BJ (cell line): ENCODE results near the gene BORCS5. TPM values are rescaled to one million over a fixed set of nuclear protein-coding genes. Genes with fewer than 3 reads are reported as not detected.

Experiments
- CTCF ChIA-PET: fragments of 350-600 bp; formaldehyde crosslinking; extraction: SDS; loops from one replicate; lab custom pipeline; 2021; ENCODE audit warnings: antibody characterized with exemption, inconsistent platforms; lab: Yijun Ruan, JAX
- POLR2A ChIA-PET: fragments of 300-600 bp; sonication (Branson Sonifier 250); formaldehyde crosslinking; extraction: SDS; loops from one replicate; lab custom pipeline; 2021; ENCODE audit warnings: antibody characterized with exemption; lab: Charles Lee
- DNase-seq: peaks from one replicate; pipeline ENCODE4 v3.0.0-alpha.2; 2011; ENCODE audit warnings: low read depth
- H3K27me3 ChIP-seq: 2 replicates; pipeline ENCODE4 v1.6.0; 2011; ENCODE audit warnings: low read length; ENCODE audit not compliant: control insufficient read depth, insufficient read depth
- H3K36me3 ChIP-seq: 2 replicates; pipeline ENCODE4 v1.5.1; 2011; ENCODE audit warnings: low read length; ENCODE audit not compliant: control insufficient read depth, insufficient read depth
- H3K4me3 ChIP-seq: 2 replicates; pipeline ENCODE4 v1.5.1; 2011; ENCODE audit warnings: low read depth, mild to moderate bottlenecking, control low read depth, low read length
- CTCF ChIP-seq: IDR thresholded peaks from 2 replicates; pipeline ENCODE4 v1.5.1; 2011; ENCODE audit warnings: low read depth, mild to moderate bottlenecking, control low read depth, inconsistent platforms, low read length, moderate library complexity; ENCODE audit not compliant: insufficient read depth
- polyA plus RNA-seq: library from polyadenylated mRNA; depleted of rRNA; stranded (reverse); fragments of >200 nt; gene quantifications from 2 replicates; pipeline ENCODE4 v1.2.3, GENCODE V29; 2011

BORCS5 gene
- polyA plus RNA-seq, 1 experiment = 11.9 TPM

GRCh38 chr12:12353807-12354206 is 3.1 kb upstream of the BORCS5 start:
- no peak for TF ChIP-seq CTCF
- H3K36me3 ChIP-seq = no peaks in the 10 kb centered on the region
- no peak for DNase-seq
- H3K27me3 ChIP-seq = no peaks in the 10 kb centered on the region
- ChIA-PET POLR2A (no interaction called here), CTCF (no interaction called here)
- H3K4me3 ChIP-seq = no peak overlapping the region

- Histone ChIP-seq H3K4me3 (peak overlapping the region; percentile 67), H3K36me3 (no peaks in the 10 kb centered on the region), H3K27me3 (no peaks in the 10 kb centered on the region)
- DNase-seq = no peak
- ChIA-PET CTCF (interaction anchor here (0.7 to 2.7 kb wide), 5 partner anchors 8 to 702 kb away, joined by 3 to 6 read pairs (median 5); no protein-coding TSS in a partner anchor), POLR2A (no interaction called here)
- no peak for TF ChIP-seq CTCF
Observed at GRCh38 chr12:12356467-12356895, 397 bp upstream of the BORCS5 start.

- ChIA-PET POLR2A (interaction anchor here (0.7 kb wide), 1 partner anchor 362 kb away, joined by 3 read pairs; no protein-coding TSS in a partner anchor), CTCF (interaction anchor here (0.7 to 2.7 kb wide), 10 partner anchors 8 to 346 kb away, joined by 3 to 7 read pairs (median 4); partner anchors contain the start of gene MANSC1)
- no peaks in the 10 kb centered on the region for H3K36me3 ChIP-seq
- TF ChIP-seq CTCF = no peak
- no peak for DNase-seq
- H3K4me3 ChIP-seq = peak overlapping the region; percentile 67
- no peaks in the 10 kb centered on the region for H3K27me3 ChIP-seq
Observed at GRCh38 chr12:12357719-12358461, 1.0 kb downstream of the BORCS5 start.

GRCh38 chr12:12358528-12358927 is 1.6 kb downstream of the BORCS5 start:
- no peak for TF ChIP-seq CTCF
- Histone ChIP-seq H3K4me3 (no peak overlapping the region; the same call in 1 of the 2 replicates), H3K27me3 (no peaks in the 10 kb centered on the region), H3K36me3 (0 out of 2 replicates have a peak, but pooled peaks cover 1% of the 10 kb centered on the region)
- ChIA-PET POLR2A (no interaction called here), CTCF (interaction anchor here (1.2 to 2.7 kb wide), 4 partner anchors 9 to 345 kb away, joined by 3 to 7 read pairs (median 5); partner anchors contain the start of gene MANSC1)
- DNase-seq = no peak

- Histone ChIP-seq H3K4me3 (no peak overlapping the region), H3K27me3 (no peaks in the 10 kb centered on the region), H3K36me3 (0 out of 2 replicates have a peak, but pooled peaks cover 1% of the 10 kb centered on the region)
- POLR2A ChIA-PET = no interaction called here
- CTCF ChIA-PET = interaction anchor here (0.9 kb wide), 1 partner anchor 281 kb away, joined by 3 read pairs; no protein-coding TSS in a partner anchor
- DNase-seq = no peak
- TF ChIP-seq CTCF = no peak
Observed at GRCh38 chr12:12364787-12365445, 8.0 kb downstream of the BORCS5 start.
